UCSD-AML1 (cell line): ENCODE results near the gene CACNG5.

Experiments used
- DNase-seq: peaks from one replicate; lab custom pipeline; 2025; ENCODE audit not compliant: unreplicated experiment; lab: John Stamatoyannopoulos, UW

The CACNG5 gene

DNA sequence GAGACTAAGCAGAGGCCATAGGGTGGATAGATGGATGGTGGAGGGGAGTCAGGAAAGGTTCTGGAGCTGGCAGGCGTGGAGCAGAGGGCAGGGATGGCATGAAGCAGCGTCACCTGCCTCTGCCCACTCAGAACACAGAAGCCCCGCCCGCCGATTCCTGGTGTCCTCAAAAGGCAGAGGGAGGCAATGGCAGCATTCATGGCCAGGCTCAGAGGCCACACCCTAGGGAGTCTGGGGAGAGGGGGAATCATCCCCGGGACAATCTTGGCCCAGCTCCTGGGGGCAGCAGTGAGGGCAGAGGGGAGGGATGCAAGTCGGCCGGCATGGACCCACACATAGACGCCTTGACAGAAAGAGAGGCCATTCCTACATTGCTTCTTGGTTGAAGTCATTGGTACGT is 68.9 kb downstream of the CACNG5 start:
- no peak for DNase-seq

DNA sequence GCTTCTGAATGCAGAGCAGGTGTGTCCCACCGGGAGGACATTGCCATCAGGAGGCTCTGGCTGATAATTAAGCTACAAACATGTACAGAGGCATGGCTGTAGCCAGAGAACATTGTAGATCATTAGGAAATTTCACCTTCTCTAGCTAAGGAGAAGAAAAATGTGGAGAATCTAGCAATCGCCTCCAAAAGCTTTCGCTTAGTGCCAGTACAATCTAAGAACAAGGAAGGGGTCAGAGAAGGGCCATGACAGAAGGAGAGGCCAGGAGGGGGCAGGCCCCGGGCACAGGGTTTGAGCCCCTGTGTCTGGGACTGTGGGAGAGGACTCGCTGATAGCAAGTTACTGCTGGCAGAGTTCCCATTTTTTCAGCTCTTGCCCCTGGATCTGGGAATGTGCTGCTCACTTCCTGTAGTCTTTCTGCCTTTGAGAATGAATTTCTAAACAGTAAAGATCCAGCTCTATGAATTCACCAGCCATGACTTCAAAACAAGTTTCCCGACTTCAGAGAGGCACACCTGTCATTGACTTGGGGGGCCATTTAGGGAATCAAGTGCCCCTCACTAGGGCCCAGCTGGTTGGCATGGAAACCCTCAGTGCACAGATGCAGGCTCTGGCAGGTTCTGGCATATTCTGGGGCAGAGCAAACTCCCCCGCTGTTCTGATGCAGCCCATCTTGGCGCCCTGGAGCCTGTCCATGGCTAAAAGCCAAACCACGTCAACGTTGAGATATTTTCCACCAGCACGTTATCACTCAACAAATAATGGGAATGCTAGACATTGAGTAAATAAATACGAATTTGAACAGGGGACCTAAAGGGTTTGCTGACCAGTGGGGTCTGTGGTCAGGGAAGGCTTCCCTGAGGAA is 70.1 kb downstream of the CACNG5 start:
- DNase-seq = no peak

DNA sequence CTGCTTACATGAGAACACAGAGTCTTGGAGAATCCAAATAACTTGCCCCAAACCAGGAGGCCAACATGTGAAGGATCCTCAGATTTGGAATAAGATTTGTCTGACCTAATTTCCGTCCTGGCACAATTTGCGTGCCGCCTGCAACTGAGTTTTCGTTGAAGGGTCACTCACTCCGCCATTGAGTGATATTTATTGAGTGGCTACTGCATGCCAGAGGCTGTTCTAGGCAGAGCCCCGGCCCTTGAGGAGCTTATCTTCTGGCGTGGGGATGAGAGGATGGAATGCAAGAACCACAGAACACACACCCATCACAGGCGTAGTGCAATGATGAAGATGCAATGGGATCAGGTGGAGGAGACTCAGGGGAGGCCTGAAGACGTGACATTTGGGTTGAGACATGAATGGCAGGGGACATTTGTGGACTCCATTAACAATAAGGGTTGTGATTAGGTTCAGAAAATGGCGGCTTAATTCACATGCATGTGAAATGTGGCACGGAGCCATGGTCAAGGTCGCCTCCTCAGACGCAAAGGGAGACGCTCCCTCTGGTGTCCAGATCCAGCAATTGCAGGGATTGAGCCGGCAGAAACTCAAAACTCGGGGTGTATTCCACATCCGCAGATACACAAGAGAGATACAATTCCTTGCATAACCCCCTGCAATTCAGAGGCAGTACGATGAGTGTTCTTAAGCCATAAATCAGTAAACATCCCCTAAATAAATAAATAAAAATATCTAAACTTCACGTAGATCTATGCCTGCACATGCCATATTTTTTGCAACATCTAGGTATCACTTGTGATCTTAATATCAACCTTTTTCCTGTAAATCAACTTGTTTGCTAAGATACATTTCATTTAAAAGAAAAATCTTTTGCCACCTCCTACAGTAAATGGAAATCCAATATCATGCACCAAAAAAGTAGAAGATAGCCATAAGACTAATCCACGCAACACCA is 71.7 kb downstream of the CACNG5 start:
- peak; percentile 64 for DNase-seq

DNA sequence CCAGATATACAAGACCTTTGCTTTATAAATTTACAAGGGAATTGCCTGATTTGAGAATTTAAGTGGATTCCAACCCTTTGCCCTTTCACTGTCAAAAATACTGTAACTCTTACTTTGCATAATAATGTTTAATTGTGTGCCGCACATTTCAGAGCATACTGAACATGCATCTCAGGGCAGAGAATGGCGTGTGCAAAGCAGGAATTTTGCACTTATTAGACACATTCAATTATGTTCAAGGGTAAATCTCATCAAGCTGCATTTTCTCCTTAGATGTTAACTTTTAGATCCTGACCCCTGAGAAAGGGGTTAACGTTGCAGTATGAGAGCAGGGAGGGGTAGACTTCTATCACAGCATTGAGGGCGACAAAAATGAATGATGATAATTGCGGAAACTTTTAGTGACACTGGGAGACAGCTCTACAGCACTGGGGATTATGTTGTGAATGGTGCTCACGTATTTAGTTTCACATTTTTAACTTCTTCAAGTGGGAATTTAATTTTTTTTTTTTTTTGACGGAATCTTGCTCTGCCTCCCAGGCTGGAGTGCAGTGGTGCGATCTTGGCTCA is 75.0 kb downstream of the CACNG5 start:
- DNase-seq = no peak

DNA sequence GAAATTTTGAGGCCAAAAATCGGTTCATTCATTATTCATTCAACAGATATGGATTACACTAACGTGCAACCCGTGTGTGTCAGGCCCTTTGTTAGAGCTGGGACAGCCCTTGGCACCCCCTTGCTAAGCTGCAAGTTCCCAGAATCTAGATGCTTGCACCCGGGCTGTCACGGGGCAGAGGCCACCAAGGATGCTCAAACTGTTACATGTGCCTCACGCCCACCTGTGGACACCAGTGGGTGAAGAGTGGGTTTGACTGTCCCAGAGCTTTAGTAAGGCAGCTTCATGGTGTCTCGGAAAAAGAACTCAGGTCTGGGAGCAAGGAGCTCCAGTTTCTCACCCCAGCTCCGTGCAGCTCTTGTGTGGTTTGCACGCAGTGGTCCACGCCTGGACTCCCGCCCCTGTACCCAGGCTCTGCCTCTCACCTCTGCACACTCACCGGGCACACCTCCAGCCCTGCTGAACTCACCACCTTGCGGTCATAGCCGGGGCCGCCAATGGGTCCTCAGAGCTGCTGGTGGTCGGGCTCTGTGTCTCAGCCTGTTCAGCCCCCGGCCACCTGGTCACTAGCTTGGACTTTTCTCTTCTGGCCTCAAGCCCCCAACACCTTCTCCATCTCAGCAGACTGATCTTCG is 75.9 kb downstream of the CACNG5 start:
- DNase-seq = no peak

DNA sequence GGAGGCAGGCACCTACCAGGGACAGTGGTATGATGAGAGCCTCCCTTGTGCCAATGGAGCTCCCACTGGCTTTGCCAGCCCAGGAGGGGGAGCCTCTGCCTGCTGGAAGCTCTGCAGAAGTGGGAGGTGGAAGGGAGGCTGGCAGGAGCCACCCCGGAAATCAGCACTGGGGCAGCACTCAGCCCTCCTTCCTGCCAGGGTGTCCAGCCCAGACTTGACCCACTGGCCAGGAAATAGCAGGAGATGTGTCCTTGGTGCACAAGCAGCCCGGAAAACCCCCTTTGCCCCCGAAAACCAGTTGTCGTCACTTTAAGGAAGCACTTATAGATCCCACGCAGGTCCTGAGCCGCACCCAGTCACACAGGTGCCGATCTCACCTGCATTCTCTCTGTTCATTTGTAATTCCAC is 80.3 kb downstream of the CACNG5 start:
- DNase-seq = peak; percentile 35

DNA sequence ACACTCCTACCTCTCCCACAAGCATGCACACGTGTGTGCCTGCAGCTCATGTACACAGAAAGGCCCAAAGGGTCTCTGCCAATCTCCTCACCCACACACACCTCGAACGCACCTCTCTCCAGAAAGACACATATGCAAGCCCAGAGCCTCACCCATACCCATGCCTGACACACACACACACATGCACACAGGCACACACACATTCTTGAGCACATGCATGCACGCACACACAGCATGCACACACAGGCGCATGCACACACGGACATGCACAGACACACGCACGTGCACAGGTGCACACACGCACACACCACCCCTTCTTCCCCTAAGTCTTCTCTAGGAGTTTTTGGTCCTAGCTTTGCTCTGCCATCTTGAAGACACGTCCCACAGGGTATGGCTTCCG is 80.9 kb downstream of the CACNG5 start:
- no peak for DNase-seq

DNA sequence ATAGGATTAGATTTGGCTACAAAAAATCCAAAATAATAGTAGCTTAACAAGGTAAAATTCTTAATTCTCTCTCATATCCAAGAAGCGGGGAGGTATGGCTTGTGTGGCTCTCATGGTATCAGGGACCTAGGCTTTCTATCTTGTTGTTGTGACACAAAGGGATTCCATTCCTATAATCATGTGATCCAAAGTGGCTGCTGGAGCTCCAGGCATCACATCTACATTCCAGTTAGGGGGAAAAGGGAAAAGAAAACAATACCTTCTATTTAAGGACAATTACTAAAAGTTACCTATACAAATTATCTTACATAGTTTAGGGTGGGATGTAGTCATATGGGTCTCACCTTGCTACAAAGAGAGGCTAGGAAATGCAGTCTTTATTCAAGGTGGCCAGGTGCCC is 82.0 kb downstream of the CACNG5 start:
- DNase-seq = no peak

DNA sequence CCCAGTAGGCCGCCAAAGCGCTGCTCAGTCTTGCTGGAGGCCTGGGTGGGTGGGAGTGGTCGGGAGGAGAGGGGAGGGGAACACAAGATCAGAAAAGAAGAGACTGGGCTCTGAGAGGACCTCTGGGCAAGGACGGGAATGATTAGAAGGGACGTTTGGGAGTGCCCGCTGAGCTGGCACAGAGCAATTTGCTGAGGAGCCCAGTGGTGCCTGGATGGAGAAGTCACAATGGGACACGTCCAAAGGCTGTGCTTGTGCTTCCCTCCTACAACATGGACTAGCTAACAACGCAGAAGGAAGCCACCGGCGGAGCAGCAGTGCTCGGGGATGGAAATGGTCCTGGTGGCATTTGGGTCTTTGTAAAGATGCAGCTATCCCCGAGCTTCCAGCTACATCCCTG is 84.0 kb downstream of the CACNG5 start:
- no peak for DNase-seq

DNA sequence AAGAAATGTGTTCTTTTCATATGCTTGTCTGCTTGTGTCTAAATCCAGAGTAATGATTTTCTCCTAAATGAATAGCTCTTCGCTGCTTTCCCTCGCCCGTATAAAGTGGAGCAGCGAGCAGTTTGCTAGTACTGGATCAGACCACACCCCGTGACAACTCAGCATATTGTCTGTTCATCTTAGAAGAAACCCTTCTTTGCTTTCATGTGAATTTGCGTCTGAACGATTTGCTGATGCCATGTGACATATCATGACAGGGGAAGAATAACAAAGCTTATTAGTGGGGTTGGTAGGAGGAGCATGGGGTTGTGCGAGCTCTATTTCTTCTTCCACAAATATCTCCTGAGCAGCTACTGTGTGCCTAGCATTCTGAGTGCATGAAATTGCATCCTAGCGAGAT is 85.5 kb downstream of the CACNG5 start:
- DNase-seq = no peak

DNA sequence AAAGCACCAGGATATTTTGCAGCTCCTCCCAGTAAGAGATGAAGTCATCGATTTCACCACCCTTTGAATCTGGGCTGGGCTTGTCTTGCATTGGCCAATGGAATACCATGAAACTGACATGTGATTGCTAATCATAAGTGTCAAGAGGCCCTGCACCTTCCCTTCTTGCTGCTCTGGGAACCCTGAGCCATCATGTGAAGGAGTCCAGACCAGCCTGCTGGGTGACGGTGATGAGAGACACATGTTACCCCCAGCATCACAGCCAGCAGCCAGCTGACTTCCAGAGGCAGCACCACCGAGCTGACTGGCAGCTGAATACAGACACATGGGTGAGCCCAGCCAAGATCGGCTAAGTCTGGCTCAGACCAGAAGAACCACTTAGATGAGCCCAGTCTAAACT is 86.0 kb downstream of the CACNG5 start:
- DNase-seq = no peak

DNA sequence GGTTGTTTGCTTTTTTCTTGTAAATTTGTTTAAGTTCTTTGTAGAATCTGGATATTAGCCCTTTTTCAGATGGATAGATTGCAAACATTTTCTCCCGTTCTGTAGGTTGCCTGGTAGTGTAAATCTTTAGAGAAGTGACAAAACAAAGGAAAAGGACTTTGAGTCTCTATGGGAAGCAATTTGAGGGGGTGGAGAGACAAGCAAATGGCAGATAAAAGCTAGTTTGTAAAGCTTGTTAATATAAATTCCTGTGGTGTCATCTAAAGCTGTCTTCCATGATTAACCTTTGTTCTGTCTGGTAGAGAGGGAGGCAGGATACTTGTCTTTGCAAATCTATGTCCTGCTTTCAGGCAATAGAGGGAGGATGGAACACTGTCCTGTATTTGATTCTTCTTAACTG is 89.0 kb downstream of the CACNG5 start:
- DNase-seq = no peak

DNA sequence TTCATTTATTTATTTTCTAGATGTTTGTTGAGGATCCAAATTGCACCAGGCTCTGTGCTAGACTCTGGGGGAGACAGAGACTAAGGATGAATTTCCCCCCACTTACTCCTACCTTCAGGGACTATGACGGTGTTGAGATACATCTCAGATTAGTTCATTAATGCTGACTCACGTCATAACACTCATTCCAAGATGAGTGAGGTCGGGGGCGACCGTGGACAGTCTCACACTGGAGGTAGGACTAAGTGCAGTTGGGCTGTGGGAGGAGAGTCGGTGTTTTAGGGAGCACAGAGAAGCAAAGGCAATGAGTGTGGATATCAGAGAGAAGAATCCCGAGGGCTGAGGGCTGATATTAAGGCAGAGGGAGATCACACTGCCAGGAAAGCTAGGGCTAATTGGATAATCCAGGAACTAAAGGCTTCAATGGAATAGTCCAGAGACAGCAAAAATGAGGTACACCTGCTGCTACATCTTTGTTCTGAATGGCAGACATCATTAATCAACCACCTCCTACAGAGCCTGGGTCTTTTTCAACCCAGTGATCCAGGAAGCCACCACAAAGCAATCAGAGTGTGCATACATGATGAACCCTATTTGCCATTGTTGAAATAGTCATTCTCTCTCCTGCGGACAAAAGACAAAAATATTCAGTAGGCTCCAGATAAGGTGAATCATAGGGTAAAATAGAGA is 91.0 kb downstream of the CACNG5 start:
- no peak for DNase-seq

DNA sequence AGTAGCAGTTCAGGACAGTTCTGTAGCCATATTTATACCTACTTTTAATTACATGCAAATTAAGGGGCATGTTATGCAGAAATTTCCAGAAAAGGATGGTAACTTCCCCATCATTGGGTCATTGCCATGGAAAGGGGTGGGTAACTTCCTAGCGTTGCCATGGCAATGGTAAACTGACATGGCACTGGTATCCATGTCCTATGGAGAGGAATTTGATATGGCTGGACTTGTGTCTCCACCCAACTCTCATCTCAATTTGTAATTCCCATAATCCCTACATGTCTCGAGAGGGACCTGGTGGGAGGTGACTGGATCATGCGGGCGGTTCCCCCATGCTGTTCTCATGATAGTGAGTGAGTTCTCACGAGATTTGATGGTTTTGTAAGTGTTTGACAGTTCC is 94.0 kb downstream of the CACNG5 start:
- DNase-seq = no peak

DNA sequence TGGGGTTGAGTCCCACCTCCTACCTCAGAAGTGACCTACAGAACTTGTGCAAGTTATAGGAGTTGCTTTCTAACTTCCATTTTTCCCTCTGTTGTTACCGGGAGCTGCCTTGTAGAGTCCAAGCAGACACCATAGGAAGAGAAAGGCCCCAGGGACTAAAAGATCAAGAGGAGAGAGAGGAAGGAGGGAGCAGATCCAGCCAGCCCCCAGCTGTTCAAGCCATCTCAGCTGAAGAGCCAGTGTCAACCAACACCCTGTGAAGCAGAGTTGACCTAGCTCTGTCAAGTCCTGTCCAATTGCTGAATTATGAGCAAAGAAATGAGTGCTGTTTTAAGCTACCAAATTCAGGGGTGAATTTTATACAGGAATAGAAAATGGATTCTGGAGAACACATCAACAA is 94.7 kb downstream of the CACNG5 start:
- DNase-seq = no peak

DNA sequence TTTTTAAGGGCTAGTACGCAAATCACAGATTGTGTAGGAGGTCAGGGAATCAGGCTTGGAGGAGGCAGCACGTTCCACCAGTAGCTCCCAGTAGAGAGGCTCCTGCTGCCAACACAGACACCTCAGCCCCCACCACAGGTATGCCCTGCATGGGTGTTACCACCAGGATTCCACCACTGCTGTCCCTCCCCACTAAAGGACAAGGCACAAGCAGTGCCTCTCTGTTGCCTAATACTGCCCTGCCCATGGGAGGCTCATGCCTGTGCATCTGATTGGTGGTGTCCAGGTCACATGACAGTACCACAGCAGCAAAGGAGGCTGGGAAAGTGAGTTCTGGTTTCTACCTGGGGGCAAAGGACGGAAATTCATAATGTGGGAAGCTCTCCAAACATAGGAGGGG is 96.0 kb downstream of the CACNG5 start:
- DNase-seq = no peak

DNA sequence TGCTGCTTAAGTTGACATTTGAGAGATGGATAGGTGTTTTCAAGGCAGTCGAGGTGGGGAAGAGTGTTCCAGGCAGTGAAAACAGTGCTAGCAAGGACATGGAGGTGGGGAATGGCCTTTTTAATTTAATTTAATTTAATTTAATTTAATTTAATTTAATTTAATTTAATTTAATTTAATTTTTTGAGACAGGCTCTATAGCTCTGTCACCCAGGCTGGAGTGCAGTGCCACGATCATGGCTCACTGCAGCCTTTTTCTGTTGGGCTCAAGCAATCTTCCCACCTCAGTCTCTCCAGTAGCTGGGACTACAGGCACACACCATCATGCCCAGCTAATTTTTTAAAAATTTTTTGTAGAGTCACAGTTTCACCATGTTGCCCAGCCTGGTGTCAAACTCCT is 97.4 kb downstream of the CACNG5 start:
- DNase-seq = no peak

DNA sequence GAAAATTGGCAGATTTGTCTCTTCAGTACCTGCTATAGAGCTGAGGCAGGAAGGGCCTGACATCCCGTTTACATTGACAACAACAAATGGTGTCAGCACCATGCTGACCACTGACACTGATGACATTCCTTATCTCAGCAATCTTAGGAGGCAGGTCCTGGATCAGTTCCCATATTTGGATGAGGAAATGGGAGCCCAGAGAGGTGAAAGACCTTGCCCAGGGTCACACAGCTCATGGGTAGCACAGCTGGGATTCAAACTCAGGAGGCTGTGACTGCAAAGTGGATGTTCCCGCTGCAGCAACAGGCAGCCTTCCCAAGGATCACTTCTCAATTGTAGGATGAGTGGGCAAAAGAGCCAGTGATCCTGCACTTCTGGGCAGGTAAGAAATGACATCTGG is 99.1 kb downstream of the CACNG5 start:
- no peak for DNase-seq
